Bone marrow (tissue), 2 donors: ENCODE data around the gene TMEM207.
"Not testable (repeated sequence)": the region's sequence is repeated elsewhere in the genome, so short reads cannot be mapped to it uniquely, and the experiment has no call there.

Experiments used
- DNase-seq, 2 donors: peaks; one replicate each; lab custom pipeline; 2025; lab: John Stamatoyannopoulos, UW

Gene TMEM207

GRCh38 chr3:190449801-190450200, at the start of gene TMEM207:
TSS of gene TMEM207 (minus strand) at chr3:190449901. CDS start at chr3:190449809, 92 bp downstream.
- DNase-seq: no peak

GRCh38 chr3:190499122-190499521, 49.4 kb upstream of the TMEM207 start:
- no peak for DNase-seq

- DNase-seq: no peak
Observed at GRCh38 chr3:190498293-190498692, 48.6 kb upstream of the TMEM207 start.

GRCh38 chr3:190497811-190498210, 48.1 kb upstream of the TMEM207 start:
- no peak for DNase-seq

GRCh38 chr3:190496859-190497258, 47.2 kb upstream of the TMEM207 start:
- DNase-seq: no peak

GRCh38 chr3:190495796-190496195, 46.1 kb upstream of the TMEM207 start:
- DNase-seq: no peak

- no peak for DNase-seq
Observed at GRCh38 chr3:190495354-190495753, 45.7 kb upstream of the TMEM207 start.

- DNase-seq: no peak
Observed at GRCh38 chr3:190494907-190495306, 45.2 kb upstream of the TMEM207 start.

GRCh38 chr3:190492966-190493365, 43.3 kb upstream of the TMEM207 start:
- DNase-seq: no peak

- no peak for DNase-seq
Observed at GRCh38 chr3:190492129-190492528, 42.4 kb upstream of the TMEM207 start.

GRCh38 chr3:190491533-190492054, 41.9 kb upstream of the TMEM207 start:
- DNase-seq: no peak

- no peak for DNase-seq
Observed at GRCh38 chr3:190486908-190487607, 37.4 kb upstream of the TMEM207 start.

- DNase-seq: no peak
Observed at GRCh38 chr3:190486533-190486864, 36.8 kb upstream of the TMEM207 start.

- DNase-seq: peak in 1 of 2 donors; percentile 61
Observed at GRCh38 chr3:190485830-190486532, 36.3 kb upstream of the TMEM207 start.

- no peak for DNase-seq
Observed at GRCh38 chr3:190481779-190482178, 32.1 kb upstream of the TMEM207 start.

GRCh38 chr3:190473261-190473660, 23.6 kb upstream of the TMEM207 start:
- not testable (repeated sequence) for DNase-seq

GRCh38 chr3:190467922-190468321, 18.2 kb upstream of the TMEM207 start:
- DNase-seq: no peak

- no peak for DNase-seq
Observed at GRCh38 chr3:190458040-190458439, 8.3 kb upstream of the TMEM207 start.

GRCh38 chr3:190456770-190457169, 7.1 kb upstream of the TMEM207 start:
- DNase-seq: no peak

- DNase-seq: no peak
Observed at GRCh38 chr3:190455828-190456227, 6.1 kb upstream of the TMEM207 start.

GRCh38 chr3:190448256-190448655, 1.4 kb downstream of the TMEM207 start:
- DNase-seq: no peak

GRCh38 chr3:190446573-190447279, 3.0 kb downstream of the TMEM207 start:
- DNase-seq: peak in 1 of 2 donors; percentile 60
